GM10847 (cell line): ENCODE results near the gene PPY.

Source experiments
- POLR2A ChIP-seq: IDR thresholded peaks from 2 replicates; pipeline ENCODE4 v1.6.1; 2011; ENCODE audit not compliant: insufficient read length; ENCODE audit errors: extremely low read depth

PPY gene

DNA sequence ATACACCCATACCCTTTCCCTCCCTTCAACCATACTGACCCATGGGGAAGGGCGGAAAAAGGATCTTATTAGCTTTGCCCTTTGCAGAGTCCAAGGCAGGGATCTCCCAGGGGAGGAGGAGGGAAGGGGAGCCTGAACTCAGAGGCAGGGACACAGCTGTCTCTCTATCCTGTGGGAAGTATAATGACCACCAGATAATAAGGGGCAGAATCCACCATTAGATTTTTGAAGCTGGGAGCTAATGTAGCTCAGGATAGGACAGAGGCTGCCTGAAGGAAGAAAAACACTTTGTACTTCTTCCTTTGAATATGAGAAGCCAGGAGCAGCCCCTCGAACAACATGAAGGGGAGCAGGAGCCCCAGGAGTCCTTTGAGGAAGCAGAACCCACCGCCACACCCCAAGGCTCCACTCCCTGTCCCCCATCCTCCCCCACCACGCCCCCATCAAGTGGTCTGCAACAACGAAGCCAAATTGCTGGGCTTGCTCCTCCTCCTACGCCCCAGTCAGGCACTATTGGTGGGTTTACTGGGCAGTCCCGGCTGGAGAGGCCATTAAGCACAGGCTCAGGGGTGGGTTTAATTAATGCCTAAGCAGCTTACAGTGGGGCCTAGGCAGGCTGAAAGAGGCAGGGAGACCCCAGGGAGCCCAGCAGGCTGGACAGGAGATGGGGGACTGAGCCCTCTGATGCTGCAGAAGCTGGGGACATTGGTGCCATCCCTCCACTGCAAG, 40.3 kb downstream of the PPY start:
- no peak for TF ChIP-seq POLR2A

DNA sequence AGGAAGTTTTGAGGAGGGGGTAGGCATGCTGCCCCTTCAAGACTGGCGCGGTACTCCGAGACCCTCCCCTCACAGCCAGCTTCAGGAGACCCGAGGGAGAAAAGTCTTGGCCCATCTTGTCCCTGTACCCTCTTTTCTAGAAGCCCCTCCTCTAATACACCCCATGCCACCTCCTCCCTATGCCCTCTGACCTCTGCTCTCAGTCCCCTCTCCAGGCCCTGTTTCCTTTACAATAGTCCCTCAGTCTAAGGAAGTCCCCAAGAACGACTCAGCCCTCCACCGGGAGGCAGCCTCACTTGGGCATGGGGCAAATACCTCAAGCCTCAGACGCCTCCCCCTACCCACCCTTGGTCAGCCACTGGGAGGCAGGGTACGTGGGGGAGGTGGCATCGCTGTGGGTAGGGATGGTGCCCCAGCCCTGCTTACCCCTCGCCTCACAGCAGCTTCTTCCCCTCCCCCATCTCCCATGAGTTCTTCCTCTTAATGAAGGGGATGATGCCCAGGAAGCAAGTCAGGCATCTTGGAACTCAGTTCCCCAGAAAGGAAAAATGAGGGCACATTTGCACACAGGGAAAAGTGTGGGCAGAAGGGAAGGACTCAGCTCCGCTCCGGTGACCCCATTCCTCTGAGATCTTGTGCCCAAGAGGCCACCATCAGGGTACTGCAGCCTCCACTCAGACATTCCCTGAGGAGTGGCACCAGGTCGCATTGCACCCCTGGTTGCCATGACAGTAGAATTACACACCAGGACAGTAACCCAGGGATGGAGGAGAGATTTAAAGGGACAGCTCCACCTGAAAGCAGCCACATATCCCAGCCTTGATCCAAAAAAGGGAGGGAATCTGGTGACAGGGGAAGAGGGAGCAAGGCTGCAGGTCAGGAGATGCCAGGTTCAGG, 41.2 kb downstream of the PPY start:
- TF ChIP-seq POLR2A: no peak

DNA sequence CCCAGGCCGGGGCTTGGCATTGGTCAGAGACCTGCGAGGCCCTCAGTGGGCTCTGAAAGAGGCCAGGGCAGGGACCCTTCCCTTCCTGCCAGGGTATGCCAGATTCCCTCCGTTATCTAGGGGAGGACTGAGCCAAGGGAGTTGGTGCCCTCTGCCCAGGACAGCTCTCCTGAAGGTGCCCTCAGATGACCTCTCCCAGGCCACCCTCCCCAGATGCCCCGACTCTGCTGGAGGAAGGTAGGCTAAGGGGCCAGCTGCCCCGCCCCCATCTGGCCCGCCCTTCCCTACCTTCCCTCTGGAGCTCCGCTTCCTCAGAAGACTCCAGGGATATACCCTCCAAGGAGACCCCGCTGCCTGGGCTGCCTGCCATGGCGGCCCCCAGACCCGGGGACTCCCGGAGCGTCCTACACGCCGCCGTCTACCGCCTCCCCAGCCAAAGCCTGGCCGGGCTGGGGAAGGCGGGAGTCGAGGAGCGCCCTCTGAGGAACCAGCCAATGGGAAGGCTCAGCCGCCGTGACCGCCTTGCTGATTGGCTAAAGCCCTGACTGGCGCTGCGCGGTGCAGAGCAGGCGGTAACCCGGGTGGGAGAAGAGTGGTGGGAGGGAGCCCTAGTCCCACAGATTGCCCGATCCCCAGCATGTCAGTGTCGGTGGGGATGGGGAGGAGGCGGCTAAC, 42.0 kb downstream of the PPY start:
- TF ChIP-seq POLR2A: no peak

DNA sequence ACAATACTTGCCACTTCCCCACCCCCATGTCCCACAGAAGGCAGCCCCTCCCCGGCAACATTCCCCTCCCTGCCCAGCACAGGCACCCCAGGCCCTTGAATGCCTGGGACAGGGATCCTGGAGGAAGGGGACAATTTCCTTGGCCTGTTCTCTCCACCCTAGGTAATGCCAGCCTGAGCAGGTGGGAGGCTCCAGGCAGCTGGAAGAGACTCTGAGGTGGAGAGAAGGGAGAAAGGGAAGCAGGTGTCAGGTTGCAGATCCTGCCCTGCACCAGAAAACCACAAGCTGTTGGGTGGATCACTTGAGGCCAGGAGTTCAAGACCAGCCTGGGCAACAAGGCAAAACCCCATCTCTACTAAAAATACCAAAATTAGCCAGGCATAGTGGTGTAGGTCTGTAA, 43.8 kb downstream of the PPY start:
- no peak for TF ChIP-seq POLR2A

DNA sequence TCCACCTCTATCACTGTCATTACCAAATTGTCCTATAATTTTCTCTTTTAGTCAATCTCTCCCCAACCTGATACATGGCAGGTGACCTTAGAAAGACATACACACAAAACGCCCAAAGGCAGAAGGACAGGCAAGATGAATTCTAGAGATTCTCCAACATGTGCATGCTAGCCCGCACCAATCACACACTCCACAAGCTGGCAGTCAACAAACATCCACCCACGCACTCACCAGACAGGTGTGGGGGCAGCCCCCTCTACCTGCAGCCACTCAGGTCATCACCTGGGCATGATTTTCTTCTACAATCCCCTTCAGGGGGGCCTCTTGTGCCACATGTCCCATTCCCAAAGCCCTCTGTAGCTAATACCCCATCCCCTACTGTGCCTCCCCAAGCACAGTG, 44.4 kb downstream of the PPY start:
- TF ChIP-seq POLR2A: no peak

DNA sequence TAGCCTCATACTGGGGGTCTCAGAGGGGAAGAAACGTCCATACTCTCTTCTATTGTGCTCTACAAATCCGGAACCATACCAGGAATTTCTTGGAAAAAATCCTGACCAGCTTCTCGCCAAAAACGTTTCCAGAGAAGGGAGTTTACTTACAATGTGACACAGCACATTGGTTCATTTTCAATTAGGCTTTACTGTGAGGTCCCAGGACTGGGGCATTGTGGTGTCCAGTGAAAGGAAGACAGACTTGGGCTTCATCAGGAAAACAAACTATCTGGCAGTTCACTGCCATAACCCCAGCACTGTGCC, 49.7 kb downstream of the PPY start:
- no peak for TF ChIP-seq POLR2A

DNA sequence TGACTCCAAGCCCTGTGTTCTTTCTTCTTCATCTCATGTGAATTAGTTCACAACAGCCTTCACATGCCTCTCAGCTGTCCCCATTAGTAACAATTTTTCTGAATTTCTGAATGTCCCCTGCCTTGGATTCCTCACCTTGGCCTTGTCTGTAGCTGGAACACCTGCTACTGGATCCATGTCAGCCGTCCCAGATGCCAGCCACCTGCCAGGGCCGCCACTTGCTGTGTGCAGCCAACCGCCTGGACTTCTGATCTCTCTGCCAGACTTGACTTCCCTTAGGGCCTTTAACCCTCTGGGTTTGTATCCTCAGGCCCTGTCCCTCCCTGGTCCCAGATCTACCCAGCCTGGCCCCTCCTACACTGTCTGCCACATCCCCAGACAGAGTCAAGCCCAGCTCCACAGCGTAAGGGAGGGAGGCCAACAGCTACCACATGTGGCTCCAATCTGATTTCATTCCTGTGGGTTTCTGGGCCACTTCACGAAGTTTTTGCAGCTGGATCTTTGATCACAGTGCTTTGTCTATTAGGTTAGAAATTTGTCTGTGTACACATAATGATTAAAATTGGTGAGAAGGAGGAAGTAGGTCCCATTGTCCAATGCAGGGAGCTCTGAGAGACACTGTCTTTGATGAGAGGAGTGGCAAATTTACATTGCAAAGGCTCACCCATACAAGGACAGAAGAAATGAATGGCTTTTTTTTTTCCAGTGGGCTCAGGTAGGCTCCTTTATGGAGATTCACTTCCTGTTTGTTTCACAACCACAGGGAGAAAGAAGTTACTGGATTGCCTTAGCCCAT, 50.2 kb downstream of the PPY start:
- TF ChIP-seq POLR2A: no peak
